Fibroblast of the aortic adventitia (primary cell): ENCODE measurements around the gene RALGDS. TPM values are rescaled to one million over a fixed set of nuclear protein-coding genes. Genes with fewer than 3 reads are reported as not detected.
"Not testable (repeated sequence)": the region's sequence is repeated elsewhere in the genome, so short reads cannot be mapped to it uniquely, and the experiment has no call there.

Source experiments
- DNase-seq: peaks from one replicate; pipeline ENCODE4 v3.0.0-alpha.2; 2010; ENCODE audit warnings: low read depth
- H3K4me3 ChIP-seq: 2 replicates; pipeline ENCODE4 v1.5.1; 2011; ENCODE audit warnings: low read depth, mild to moderate bottlenecking, control low read depth, low read length, moderate library complexity
- total RNA-seq: library from RNA; depleted of rRNA; stranded (reverse); fragments of >200 nt; gene quantifications from 2 replicates; pipeline ENCODE4 v1.2.3, GENCODE V29; 2012; ENCODE audit warnings: low replicate concordance
- TF ChIP-seq, protein P1 (sequence below): IDR thresholded peaks from 2 replicates; pipeline ENCODE4 v1.5.1; 2011; ENCODE audit warnings: mild to moderate bottlenecking, low read length, control low read depth, inconsistent platforms; ENCODE audit not compliant: insufficient read depth

Gene RALGDS
- total RNA-seq, 1 donor = 15.6 TPM

DNA sequence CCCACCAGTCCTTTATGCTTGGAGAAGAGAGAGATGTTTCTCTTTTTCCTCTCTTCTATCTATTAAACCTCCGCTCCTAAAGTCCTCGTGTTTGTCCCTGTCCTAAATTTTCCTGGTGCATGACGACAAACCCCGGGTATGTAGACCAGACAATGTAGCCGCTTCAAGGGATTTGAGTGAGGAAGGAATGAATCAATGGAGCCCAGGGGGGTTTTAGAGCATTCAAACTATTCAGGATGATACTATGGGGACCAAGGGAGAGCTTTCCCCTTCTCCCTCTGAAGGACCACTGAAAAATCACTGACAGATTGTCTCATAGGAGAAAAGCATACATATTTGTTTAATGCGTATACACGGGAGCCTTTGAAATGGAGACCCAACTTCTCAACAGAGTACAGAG is 40.9 kb downstream of the RALGDS start:
- DNase-seq = no peak
- H3K4me3 ChIP-seq = no peak overlapping the region
- TF ChIP-seq, protein P1, sequence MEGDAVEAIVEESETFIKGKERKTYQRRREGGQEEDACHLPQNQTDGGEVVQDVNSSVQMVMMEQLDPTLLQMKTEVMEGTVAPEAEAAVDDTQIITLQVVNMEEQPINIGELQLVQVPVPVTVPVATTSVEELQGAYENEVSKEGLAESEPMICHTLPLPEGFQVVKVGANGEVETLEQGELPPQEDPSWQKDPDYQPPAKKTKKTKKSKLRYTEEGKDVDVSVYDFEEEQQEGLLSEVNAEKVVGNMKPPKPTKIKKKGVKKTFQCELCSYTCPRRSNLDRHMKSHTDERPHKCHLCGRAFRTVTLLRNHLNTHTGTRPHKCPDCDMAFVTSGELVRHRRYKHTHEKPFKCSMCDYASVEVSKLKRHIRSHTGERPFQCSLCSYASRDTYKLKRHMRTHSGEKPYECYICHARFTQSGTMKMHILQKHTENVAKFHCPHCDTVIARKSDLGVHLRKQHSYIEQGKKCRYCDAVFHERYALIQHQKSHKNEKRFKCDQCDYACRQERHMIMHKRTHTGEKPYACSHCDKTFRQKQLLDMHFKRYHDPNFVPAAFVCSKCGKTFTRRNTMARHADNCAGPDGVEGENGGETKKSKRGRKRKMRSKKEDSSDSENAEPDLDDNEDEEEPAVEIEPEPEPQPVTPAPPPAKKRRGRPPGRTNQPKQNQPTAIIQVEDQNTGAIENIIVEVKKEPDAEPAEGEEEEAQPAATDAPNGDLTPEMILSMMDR = no peak

DNA sequence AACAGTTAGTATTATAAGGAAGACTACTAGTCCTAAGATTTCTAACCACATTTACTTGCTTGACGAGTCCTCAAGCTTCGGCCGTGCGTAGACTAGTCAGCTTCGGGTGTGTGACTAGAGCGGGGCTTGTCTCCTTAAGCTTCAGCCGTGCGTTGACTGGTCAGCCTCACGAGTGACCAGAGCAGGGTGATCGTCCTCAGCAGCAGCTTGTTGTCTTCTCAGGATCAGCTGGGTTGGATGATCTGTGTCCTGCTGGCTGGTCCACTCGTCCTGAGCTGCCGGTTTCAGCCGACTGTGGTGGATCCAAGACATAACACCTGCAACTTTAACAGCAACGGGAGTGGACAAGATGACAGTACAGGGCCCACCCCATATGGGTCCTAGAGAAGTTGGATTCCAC is 42.6 kb downstream of the RALGDS start:
- DNase-seq = no peak
- H3K4me3 ChIP-seq = no peak overlapping the region
- TF ChIP-seq, protein P1 = no peak

DNA sequence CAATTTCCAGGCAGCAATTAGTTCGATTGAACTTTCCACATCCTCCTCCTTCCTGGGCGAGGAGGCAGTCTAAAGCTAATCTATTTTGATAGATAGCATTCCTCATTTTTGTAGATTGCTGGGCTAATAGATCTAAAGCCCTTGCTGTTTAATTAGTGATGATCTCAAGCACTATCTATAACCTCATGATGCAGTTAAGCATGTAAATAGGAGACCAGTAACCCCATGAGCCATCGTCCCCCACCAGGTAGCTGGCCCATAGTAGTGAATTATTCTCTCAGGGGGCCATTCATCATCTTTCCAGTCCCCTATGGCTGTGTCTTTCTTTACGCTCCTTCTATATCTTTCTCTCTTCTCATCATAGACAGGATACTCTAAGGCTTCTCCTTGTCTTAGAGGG is 44.3 kb downstream of the RALGDS start:
- TF ChIP-seq, protein P1 = no peak
- no peak for DNase-seq
- no peak overlapping the region for H3K4me3 ChIP-seq

DNA sequence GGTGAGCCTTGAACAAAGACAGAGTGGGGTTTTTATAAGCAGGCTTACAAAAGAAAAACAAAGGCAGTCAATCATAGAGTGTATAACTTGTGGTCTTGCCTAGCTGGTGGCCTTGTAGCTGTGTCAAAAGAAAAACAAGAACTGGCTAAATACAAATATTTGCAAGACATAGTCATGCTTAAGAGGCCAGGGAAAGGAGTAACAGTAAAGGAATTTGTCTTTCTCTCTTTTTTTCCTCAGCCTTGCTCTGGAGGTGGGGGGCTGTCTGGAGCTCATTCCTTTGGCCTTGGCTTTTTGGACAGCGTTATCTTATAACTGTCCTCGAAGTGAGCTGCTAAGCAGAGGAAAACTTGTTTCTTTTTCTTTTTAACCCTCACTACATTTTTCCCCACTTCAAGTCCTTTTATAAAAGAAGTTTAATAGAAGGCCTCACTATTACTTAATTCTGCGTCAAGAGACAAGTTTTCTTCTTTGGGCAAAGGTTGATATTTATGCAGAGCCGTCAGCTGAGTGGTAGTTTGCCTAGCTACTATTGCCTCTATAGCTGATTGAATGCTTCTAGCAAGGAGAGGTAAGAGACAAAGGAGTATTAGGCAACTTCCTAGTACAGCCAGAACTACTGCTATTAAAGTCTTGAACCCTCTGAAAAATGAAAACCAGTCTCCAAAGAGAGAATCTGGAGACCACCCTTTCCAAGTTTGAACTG is 45.0 kb downstream of the RALGDS start:
- H3K4me3 ChIP-seq = no peak overlapping the region
- DNase-seq = peak; percentile 80
- TF ChIP-seq, protein P1 = no peak

DNA sequence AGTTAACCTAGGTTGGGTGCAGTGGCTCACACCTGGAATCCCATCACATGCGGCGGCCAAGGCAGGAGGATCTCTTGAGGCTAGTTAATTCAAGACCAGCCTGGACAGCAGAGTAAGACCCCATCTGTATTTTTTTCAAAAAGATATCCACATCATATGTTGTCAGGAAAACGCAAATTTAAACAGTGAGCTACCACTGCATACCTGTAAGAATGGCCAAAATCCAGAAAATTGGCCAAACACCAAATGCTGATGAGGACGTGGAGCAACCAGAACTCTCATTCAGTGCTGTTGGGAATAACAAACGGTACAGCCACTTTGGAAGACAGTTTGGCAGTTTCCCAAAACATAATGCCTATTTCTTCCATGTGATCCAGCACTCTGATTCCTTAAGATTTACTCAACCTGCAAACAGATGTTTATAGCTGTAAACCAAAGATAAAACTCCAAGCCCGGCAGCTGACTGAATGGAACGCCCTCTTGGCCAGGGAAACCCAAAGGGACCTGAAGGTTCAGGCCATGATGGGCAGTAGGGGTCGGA is 46.9 kb downstream of the RALGDS start:
- DNase-seq = peak; percentile 67
- H3K4me3 ChIP-seq = no peak overlapping the region

DNA sequence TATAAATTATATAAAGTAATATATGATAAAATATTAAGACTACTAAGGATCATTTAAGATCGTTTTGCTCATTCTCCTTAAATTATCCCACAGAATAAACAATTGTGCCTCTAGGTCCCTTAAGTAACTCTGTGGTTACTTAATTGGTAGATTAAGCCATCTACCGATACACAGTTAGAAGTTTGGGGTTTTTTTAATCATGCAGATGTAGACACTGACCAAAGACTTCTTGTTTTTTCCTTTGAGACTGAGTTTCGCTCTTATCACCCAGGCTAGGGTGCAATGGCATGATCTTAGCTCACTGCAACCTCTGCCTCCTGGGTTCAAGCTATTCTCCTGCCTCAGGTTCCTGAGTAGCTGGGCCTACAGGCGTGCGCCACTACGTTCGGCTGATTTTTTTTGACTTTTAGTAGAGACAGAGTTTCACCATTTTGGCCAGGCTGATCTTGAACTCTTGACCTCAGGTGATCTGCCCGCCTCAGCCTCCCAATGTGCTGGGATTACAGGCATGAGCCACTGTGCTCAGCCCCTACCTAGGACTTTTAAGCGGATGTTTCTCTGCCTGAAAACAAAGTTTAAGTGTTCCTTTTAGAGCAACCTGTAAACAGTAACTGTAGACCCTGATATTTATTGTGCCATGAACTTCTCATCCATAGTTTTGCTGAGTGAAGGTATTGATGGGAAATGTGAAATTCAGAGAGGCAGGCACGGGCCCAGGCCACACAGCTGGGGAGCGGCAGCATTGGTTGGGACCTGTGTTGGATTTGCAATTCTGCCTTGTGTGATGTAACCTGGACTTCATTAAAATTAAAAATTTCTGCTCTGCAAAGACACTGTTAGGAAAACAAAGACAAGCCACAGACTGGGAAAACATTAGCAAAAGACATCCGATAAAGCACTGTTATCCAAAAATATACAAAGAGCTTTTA is 47.7 kb downstream of the RALGDS start:
- TF ChIP-seq, protein P1 = no peak
- no peak for DNase-seq
- no peak overlapping the region for H3K4me3 ChIP-seq

More for the DNA sequence above, 46.9 kb downstream of the RALGDS start:
- TF ChIP-seq, protein P1 = no peak

DNA sequence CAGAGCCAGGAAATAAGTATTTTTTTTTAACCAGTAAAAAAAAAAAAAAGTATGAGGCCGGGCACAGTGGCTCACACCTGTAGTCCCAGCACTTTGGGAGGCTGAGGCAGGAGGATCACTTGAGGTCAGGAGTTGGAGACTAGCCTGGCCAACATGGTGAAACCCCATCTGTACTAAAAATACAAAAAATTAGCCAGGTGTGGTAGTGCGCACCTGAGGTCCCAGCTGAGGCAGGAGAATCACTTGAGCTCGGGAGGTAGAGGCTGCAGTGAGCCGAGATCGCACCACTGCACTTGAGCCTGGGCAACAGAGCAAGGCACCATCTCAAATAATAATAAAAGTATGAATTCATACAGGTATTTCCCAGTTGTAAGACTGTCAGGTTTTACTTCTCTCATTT is 48.8 kb downstream of the RALGDS start:
- not testable (repeated sequence) for DNase-seq, H3K4me3 ChIP-seq
